Tongue (tissue), 2 donors: ENCODE results near the gene MID1. TPM values are rescaled to one million over a fixed set of nuclear protein-coding genes. Genes with fewer than 3 reads are reported as not detected.

Source experiments
- DNase-seq: peaks from one replicate; pipeline ENCODE4 v3.0.0-alpha.2; 2015
- total RNA-seq: library from RNA; depleted of rRNA; stranded (reverse); fragments of >200 nt; gene quantifications from one replicate; pipeline ENCODE4 v1.2.3, GENCODE V29; 2014

The MID1 gene
- total RNA-seq, 1 donor from 2014 or later: 23.5 TPM

- DNase-seq: no peak
Observed at GRCh38 chrX:10485326-10485725, 135.1 kb downstream of the MID1 start.

GRCh38 chrX:10484683-10485247, 135.6 kb downstream of the MID1 start:
- no peak for DNase-seq

- DNase-seq: no peak
Observed at GRCh38 chrX:10483191-10483831, 137.1 kb downstream of the MID1 start.

GRCh38 chrX:10482708-10483107, 137.7 kb downstream of the MID1 start:
- DNase-seq: no peak

GRCh38 chrX:10482261-10482660, 138.1 kb downstream of the MID1 start:
- no peak for DNase-seq

- no peak for DNase-seq
Observed at GRCh38 chrX:10480861-10481260, 139.5 kb downstream of the MID1 start.

GRCh38 chrX:10479508-10479907, 140.9 kb downstream of the MID1 start:
- DNase-seq: no peak

GRCh38 chrX:10477525-10477924, 142.9 kb downstream of the MID1 start:
- no peak for DNase-seq

GRCh38 chrX:10474913-10475568, 145.3 kb downstream of the MID1 start:
- peak; percentile 28 for DNase-seq

GRCh38 chrX:10474510-10474909, 145.9 kb downstream of the MID1 start:
- DNase-seq: no peak

GRCh38 chrX:10471418-10471817, 149.0 kb downstream of the MID1 start:
- no peak for DNase-seq

GRCh38 chrX:10470009-10470408, 150.4 kb downstream of the MID1 start:
- no peak for DNase-seq

GRCh38 chrX:10467793-10468192, 152.6 kb downstream of the MID1 start:
- DNase-seq: no peak

GRCh38 chrX:10465254-10465653, 155.1 kb downstream of the MID1 start:
- DNase-seq: no peak

GRCh38 chrX:10457092-10457491, 163.3 kb downstream of the MID1 start:
- DNase-seq: no peak

GRCh38 chrX:10453945-10454344, 166.4 kb downstream of the MID1 start:
- no peak for DNase-seq

GRCh38 chrX:10450959-10451355, 169.4 kb downstream of the MID1 start:
- no peak for DNase-seq

- no peak for DNase-seq
Observed at GRCh38 chrX:10450229-10450958, 170.0 kb downstream of the MID1 start.

- DNase-seq: no peak
Observed at GRCh38 chrX:10447564-10448214, 172.7 kb downstream of the MID1 start.

GRCh38 chrX:10444204-10444603, 176.2 kb downstream of the MID1 start:
- no peak for DNase-seq

GRCh38 chrX:10441464-10441863, 178.9 kb downstream of the MID1 start:
- no peak for DNase-seq

- no peak for DNase-seq
Observed at GRCh38 chrX:10433296-10433965, 187.0 kb downstream of the MID1 start.
